Mesendoderm (in vitro differentiated cells): Measurements from ENCODE around the gene CCM2L.

ENCODE experiments used
- DNase-seq: peaks from one replicate; pipeline ENCODE4 v3.0.0; 2013
- H2AK5ac ChIP-seq: 2 replicates; pipeline ENCODE4 v1.6.1; 2013; ENCODE audit warnings: low read length, inconsistent platforms
- H2BK120ac ChIP-seq: 2 replicates; pipeline ENCODE4 v1.6.1; 2013; ENCODE audit warnings: low read depth, mild to moderate bottlenecking, low read length, moderate library complexity, mixed read lengths
- H2BK15ac ChIP-seq: replicated peaks from 2 replicates; pipeline ENCODE4 v1.6.1; 2013; ENCODE audit warnings: low read depth, mild to moderate bottlenecking, moderate library complexity
- H2BK5ac ChIP-seq: 2 replicates; pipeline ENCODE4 v1.6.1; 2013; ENCODE audit warnings: low read length, inconsistent platforms
- H3K18ac ChIP-seq: 2 replicates; pipeline ENCODE4 v1.6.1; 2013; ENCODE audit warnings: mild to moderate bottlenecking, low read length, mixed read lengths
- H3K23ac ChIP-seq: one replicate; pipeline ENCODE4 v1.6.1; 2013; ENCODE audit warnings: low read length
- H3K27ac ChIP-seq: 2 replicates; pipeline ENCODE4 v1.5.1; 2013; ENCODE audit warnings: low read depth, mild to moderate bottlenecking, inconsistent platforms, low read length, moderate library complexity
- H3K27me3 ChIP-seq: 2 replicates; pipeline ENCODE4 v1.6.1; 2013; ENCODE audit warnings: low read length, control low read depth, mild to moderate bottlenecking, inconsistent platforms; ENCODE audit not compliant: insufficient read depth, poor library complexity
- H3K36me3 ChIP-seq: 2 replicates; pipeline ENCODE4 v1.6.1; 2013; ENCODE audit warnings: low read length, inconsistent platforms; ENCODE audit not compliant: control insufficient read depth, insufficient read depth
- H3K4ac ChIP-seq: one replicate; pipeline ENCODE4 v1.6.1; 2013; ENCODE audit warnings: low read depth, mild to moderate bottlenecking, low read length, moderate library complexity
- H3K4me1 ChIP-seq: 2 replicates; pipeline ENCODE4 v1.6.1; 2013; ENCODE audit warnings: low read depth, low read length, inconsistent platforms; ENCODE audit not compliant: control insufficient read depth
- H3K4me2 ChIP-seq: 2 replicates; pipeline ENCODE4 v1.6.1; 2013; ENCODE audit warnings: low read length
- H3K4me3 ChIP-seq: 2 replicates; pipeline ENCODE4 v1.5.1; 2013; ENCODE audit warnings: mild to moderate bottlenecking, low read length
- H3K56ac ChIP-seq: one replicate; pipeline ENCODE4 v1.6.1; 2013; ENCODE audit warnings: low read length
- H3K79me1 ChIP-seq: 2 replicates; pipeline ENCODE4 v1.6.1; 2013; ENCODE audit warnings: low read length, inconsistent platforms
- H3K79me2 ChIP-seq: 2 replicates; pipeline ENCODE4 v1.6.1; 2013; ENCODE audit warnings: mild to moderate bottlenecking, low read length; ENCODE audit not compliant: control insufficient read depth, insufficient read depth
- H3K9ac ChIP-seq: 2 replicates; pipeline ENCODE4 v1.6.1; 2013; ENCODE audit warnings: low read length, inconsistent platforms
- H4K5ac ChIP-seq: one replicate; pipeline ENCODE4 v1.6.1; 2013; ENCODE audit warnings: low read length
- H4K8ac ChIP-seq: one replicate; pipeline ENCODE4 v1.6.1; 2013; ENCODE audit warnings: low read depth, mild to moderate bottlenecking, control low read depth, low read length, moderate library complexity
- WGBS: extraction: QIAGEN DNeasy Blood & Tissue Kit; methylation state at CpG from one replicate; pipeline ENCODE4 v1.1.7; 2013; ENCODE audit warnings: low lambda C conversion rate, missing lambda C conversion rate; ENCODE audit not compliant: insufficient coverage; ENCODE audit errors: extremely low coverage; 5-methylcytosine and 5-hydroxymethylcytosine counted together

CCM2L gene

GRCh38 chr20:32006841-32007786, 3.1 kb upstream of the CCM2L start:
- no peaks in the 10 kb centered on the region for H3K27me3 ChIP-seq
- H3K18ac ChIP-seq = no peak overlapping the region
- peak; percentile 27 for DNase-seq
- no peaks in the 10 kb centered on the region for H3K36me3 ChIP-seq
- no peak overlapping the region for H3K23ac ChIP-seq
- WGBS = no CpG with 5 or more reads among the region's 8 CpGs
- H2AK5ac ChIP-seq = peak overlapping the region; percentile 27
- H3K4ac ChIP-seq = peak overlapping the region; percentile 56
- H3K79me1 ChIP-seq = no peaks in the 10 kb centered on the region
- H3K4me3 ChIP-seq = no peak overlapping the region
- H4K5ac ChIP-seq = no peak overlapping the region
- H3K27ac ChIP-seq = no peak overlapping the region
- no peak overlapping the region for H4K8ac ChIP-seq
- H3K9ac ChIP-seq = no peak overlapping the region
- H2BK120ac ChIP-seq = no peak overlapping the region
- H3K4me1 ChIP-seq = peaks cover 10% of the 10 kb centered on the region
- H3K79me2 ChIP-seq = no peaks in the 10 kb centered on the region
- no peak overlapping the region for H3K4me2 ChIP-seq
- H2BK15ac ChIP-seq = no peak overlapping the region
- no peak overlapping the region for H3K56ac ChIP-seq
- H2BK5ac ChIP-seq = no peak overlapping the region

GRCh38 chr20:32007787-32008616, 2.2 kb upstream of the CCM2L start:
- peak overlapping the region; percentile 81 for H4K5ac ChIP-seq
- peak overlapping the region; percentile 67 for H3K56ac ChIP-seq
- no peak overlapping the region for H2AK5ac ChIP-seq
- no CpG with 5 or more reads among the region's 10 CpGs for WGBS
- no peak overlapping the region for H3K23ac ChIP-seq
- no peaks in the 10 kb centered on the region for H3K27me3 ChIP-seq
- no peak overlapping the region for H2BK120ac ChIP-seq
- no peak overlapping the region for H3K4me3 ChIP-seq
- H2BK5ac ChIP-seq = no peak overlapping the region
- peak; percentile 83 for DNase-seq
- H4K8ac ChIP-seq = no peak overlapping the region
- peaks cover 10% of the 10 kb centered on the region for H3K4me1 ChIP-seq
- H3K4ac ChIP-seq = no peak overlapping the region
- H3K4me2 ChIP-seq = no peak overlapping the region
- no peak overlapping the region for H2BK15ac ChIP-seq
- no peak overlapping the region for H3K27ac ChIP-seq
- peak overlapping the region; percentile 29 for H3K9ac ChIP-seq
- no peaks in the 10 kb centered on the region for H3K79me2 ChIP-seq
- no peaks in the 10 kb centered on the region for H3K36me3 ChIP-seq
- no peak overlapping the region for H3K18ac ChIP-seq
- no peaks in the 10 kb centered on the region for H3K79me1 ChIP-seq

GRCh38 chr20:32009564-32009963, 674 bp upstream of the CCM2L start:
- Histone ChIP-seq H3K79me1 (no peaks in the 10 kb centered on the region), H3K27me3 (no peaks in the 10 kb centered on the region), H3K4me3 (no peak overlapping the region), H2BK15ac (no peak overlapping the region), H3K9ac (no peak overlapping the region), H4K5ac (no peak overlapping the region), H2AK5ac (no peak overlapping the region), H3K18ac (no peak overlapping the region), H3K27ac (no peak overlapping the region), H3K36me3 (no peaks in the 10 kb centered on the region), H3K4me2 (no peak overlapping the region), H4K8ac (no peak overlapping the region), H3K23ac (no peak overlapping the region), H3K4ac (no peak overlapping the region), H2BK120ac (no peak overlapping the region), H3K4me1 (peaks cover 10% of the 10 kb centered on the region), H2BK5ac (no peak overlapping the region), H3K79me2 (no peaks in the 10 kb centered on the region), H3K56ac (no peak overlapping the region)
- no CpG with 5 or more reads among the region's 7 CpGs for WGBS
- DNase-seq = no peak

- Histone ChIP-seq H2BK5ac (no peak overlapping the region), H3K4me2 (no peak overlapping the region), H3K18ac (no peak overlapping the region), H2BK120ac (no peak overlapping the region), H3K79me2 (no peaks in the 10 kb centered on the region), H3K27ac (no peak overlapping the region), H3K9ac (no peak overlapping the region), H3K4me3 (no peak overlapping the region), H3K36me3 (no peaks in the 10 kb centered on the region), H3K27me3 (no peaks in the 10 kb centered on the region), H3K79me1 (no peaks in the 10 kb centered on the region), H3K23ac (no peak overlapping the region), H2BK15ac (no peak overlapping the region), H3K4ac (no peak overlapping the region), H3K4me1 (peaks cover 10% of the 10 kb centered on the region), H3K56ac (no peak overlapping the region), H4K5ac (no peak overlapping the region), H4K8ac (no peak overlapping the region), H2AK5ac (no peak overlapping the region)
- WGBS = no CpG with 5 or more reads among the region's 8 CpGs
- DNase-seq = peak; percentile 22
Observed at GRCh38 chr20:32010666-32011065, 428 bp downstream of the CCM2L start.

GRCh38 chr20:32012159-32012688, 2.0 kb downstream of the CCM2L start:
- Histone ChIP-seq H3K4me1 (peaks cover 10% of the 10 kb centered on the region), H3K18ac (no peak overlapping the region), H3K4me2 (no peak overlapping the region), H3K23ac (no peak overlapping the region), H3K27ac (no peak overlapping the region), H3K56ac (no peak overlapping the region), H2BK15ac (no peak overlapping the region), H2BK5ac (no peak overlapping the region), H2BK120ac (no peak overlapping the region), H3K4me3 (no peak overlapping the region), H4K8ac (no peak overlapping the region), H4K5ac (no peak overlapping the region), H3K79me1 (no peaks in the 10 kb centered on the region), H3K79me2 (no peaks in the 10 kb centered on the region), H3K27me3 (no peaks in the 10 kb centered on the region), H3K4ac (no peak overlapping the region), H2AK5ac (no peak overlapping the region), H3K9ac (no peak overlapping the region), H3K36me3 (no peaks in the 10 kb centered on the region)
- no CpG with 5 or more reads among the region's 5 CpGs for WGBS
- no peak for DNase-seq
